Sigmoid colon (tissue), 7 donors: ENCODE measurements around the gene MYH9. TPM values are rescaled to one million over a fixed set of nuclear protein-coding genes. Genes with fewer than 3 reads are reported as not detected.
A peak's percentile ranks its signal among the peaks of the same experiment; 100 is the strongest.
"Not testable (repeated sequence)": the region's sequence is repeated elsewhere in the genome, so short reads cannot be mapped to it uniquely, and the experiment has no call there.

Experiments
- DNase-seq: peaks from one replicate; pipeline ENCODE4 v3.0.0-alpha.2; 2019
- H3K27ac ChIP-seq, 4 donors: fragments of 200-600 bp; sonication (generic); one replicate each; pipeline ENCODE4 v1.5.1; 2016 to 2019; ENCODE audit warnings: mild to moderate bottlenecking in 1 of 4
- H3K27me3 ChIP-seq, 3 donors: fragments of 200-600 bp; sonication (generic); one replicate each; pipeline ENCODE4 v1.5.1; 2019; ENCODE audit warnings: mild to moderate bottlenecking in 1 of 3
- H3K36me3 ChIP-seq, 4 donors: fragments of 200-600 bp; sonication (generic); one replicate each; pipeline ENCODE4 v1.5.1; 2016 to 2019
- H3K4me1 ChIP-seq, 4 donors: fragments of 200-600 bp; sonication (generic); one replicate each; pipeline ENCODE4 v1.5.1; 2017 to 2019
- H3K4me3 ChIP-seq, 4 donors: fragments of 200-600 bp; sonication (generic); one replicate each; pipeline ENCODE4 v1.5.1; 2017 to 2019; ENCODE audit warnings: mild to moderate bottlenecking in 2 of 4, moderate library complexity in 1 of 4
- H3K9me3 ChIP-seq, 4 donors: fragments of 200-600 bp in 3 of 4; sonication (generic) in 3 of 4; one replicate each; pipeline versions ENCODE4 v1.5.1 to v1.6.1; 2013 to 2019
- EP300 ChIP-seq, 4 donors: sonication (generic); formaldehyde crosslinking; IDR thresholded peaks; one replicate each; pipeline ENCODE4 v1.6.1; 2017; ENCODE audit warnings: antibody characterized with exemption in 4 of 4
- POLR2A ChIP-seq, 2 donors: fragments of 450-650 bp; IDR thresholded peaks; one replicate each; pipeline ENCODE4 v1.6.1; 2016; ENCODE audit warnings: antibody characterized with exemption in 2 of 2, mild to moderate bottlenecking in 2 of 2, moderate library complexity in 2 of 2
- POLR2AphosphoS5 ChIP-seq, 4 donors: sonication (generic); formaldehyde crosslinking; IDR thresholded peaks; one replicate each; pipeline ENCODE4 v1.6.1; 2017; ENCODE audit warnings: antibody characterized with exemption in 4 of 4
- WGBS, 2 donors: extraction: QIAGEN DNeasy Blood & Tissue Kit; methylation state at CpG; one replicate each; pipeline ENCODE4 v1.1.7; 2013; 5-methylcytosine and 5-hydroxymethylcytosine counted together
- intact Hi-C: fragments of 100-400 bp; cut with DNase I; formaldehyde crosslinking; loops from one replicate; pipeline ENCODE4 v1.15.1; 2023
- polyA plus RNA-seq, 3 donors: library from polyadenylated mRNA; stranded (reverse); fragments of 200-250 nt; gene quantifications; one replicate each; pipeline ENCODE4 v1.2.3, GENCODE V29; 2013
- total RNA-seq, 4 donors: library from RNA; depleted of rRNA; stranded (reverse); fragments of >200 nt; gene quantifications; one replicate each; pipeline ENCODE4 v1.1.0, GENCODE V29; 2016
- TF ChIP-seq, protein P1 (sequence below), 4 experiments: fragments of 450-650 bp in 3 of 4; fragments of 200-600 bp in 1 of 4; IDR thresholded peaks; one replicate each; pipeline ENCODE4 v1.5.1; 2016 to 2019; ENCODE audit warnings: antibody characterized with exemption in 4 of 4, mild to moderate bottlenecking in 3 of 4, moderate library complexity in 2 of 4
- donor health status: healthy with polysubstance abuse.
- donor health status: Bipolar disorder and iron deficiency.
- donor health status: healthy.

Gene MYH9
- total and polyA plus RNA-seq, 7 donors = 63.7 to 307 (median 182) TPM

DNA sequence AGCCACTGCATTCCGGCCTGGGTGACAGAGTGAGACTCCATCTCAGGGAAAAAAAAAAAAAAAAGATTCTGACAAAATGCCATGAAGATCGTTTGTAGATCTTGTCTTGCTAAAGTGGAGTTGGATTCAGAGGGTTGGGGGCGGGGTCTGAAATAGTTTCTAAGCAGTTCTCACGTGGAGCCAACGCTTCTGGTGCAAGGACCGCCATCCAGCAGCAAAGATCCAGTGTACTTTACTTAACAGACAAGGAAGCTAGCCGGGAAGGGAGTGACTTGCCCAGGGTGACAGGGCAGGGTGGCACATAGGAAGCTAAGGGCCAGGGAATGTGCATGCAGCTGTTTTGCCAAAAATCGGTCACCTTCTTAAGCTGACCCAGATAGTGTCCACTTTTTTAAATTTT lies 107.4 kb downstream of the MYH9 start:
- intact Hi-C loops = no loop called here

DNA sequence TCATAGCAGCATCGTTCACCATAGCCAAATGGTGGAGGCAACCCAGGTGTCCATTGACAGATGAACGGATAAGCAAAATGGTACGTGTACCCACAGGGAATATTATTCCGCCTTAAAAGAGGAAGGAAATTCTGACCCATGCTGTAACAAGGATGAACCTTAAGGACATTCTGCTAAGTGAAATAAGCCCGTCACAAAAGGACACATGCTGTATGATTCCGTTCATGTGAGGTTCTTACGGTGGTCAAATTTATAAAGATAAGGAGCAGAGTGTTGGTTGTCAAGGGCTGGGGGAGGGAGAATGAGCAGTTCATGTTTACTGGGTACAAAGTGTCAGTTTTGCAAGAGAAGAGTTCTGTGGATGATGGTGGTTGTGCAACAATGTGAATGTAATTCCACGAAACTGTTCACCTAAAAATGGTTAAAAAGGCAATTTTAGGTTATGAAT lies 108.5 kb downstream of the MYH9 start:
- DNase-seq = no peak
- TF ChIP-seq POLR2AphosphoS5 (IDR thresholded peaks at IDR 0.05) = peak in 2 of 4 donors; percentile 47 to 60
- TF ChIP-seq, protein P1, sequence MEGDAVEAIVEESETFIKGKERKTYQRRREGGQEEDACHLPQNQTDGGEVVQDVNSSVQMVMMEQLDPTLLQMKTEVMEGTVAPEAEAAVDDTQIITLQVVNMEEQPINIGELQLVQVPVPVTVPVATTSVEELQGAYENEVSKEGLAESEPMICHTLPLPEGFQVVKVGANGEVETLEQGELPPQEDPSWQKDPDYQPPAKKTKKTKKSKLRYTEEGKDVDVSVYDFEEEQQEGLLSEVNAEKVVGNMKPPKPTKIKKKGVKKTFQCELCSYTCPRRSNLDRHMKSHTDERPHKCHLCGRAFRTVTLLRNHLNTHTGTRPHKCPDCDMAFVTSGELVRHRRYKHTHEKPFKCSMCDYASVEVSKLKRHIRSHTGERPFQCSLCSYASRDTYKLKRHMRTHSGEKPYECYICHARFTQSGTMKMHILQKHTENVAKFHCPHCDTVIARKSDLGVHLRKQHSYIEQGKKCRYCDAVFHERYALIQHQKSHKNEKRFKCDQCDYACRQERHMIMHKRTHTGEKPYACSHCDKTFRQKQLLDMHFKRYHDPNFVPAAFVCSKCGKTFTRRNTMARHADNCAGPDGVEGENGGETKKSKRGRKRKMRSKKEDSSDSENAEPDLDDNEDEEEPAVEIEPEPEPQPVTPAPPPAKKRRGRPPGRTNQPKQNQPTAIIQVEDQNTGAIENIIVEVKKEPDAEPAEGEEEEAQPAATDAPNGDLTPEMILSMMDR (IDR thresholded peaks at IDR 0.05) = no peak
- H3K27me3 ChIP-seq = no peaks in the 10 kb centered on the region
- WGBS, 2 donors = 82 to 84% methylated on average over 8 of the region's 8 CpGs
- intact Hi-C loops = loop anchor here (2.0 to 5.0 kb wide), 2 partner anchors 84 to 132 kb away; no protein-coding TSS in a partner anchor
- no peaks in the 10 kb centered on the region for H3K9me3 ChIP-seq
- peaks cover 23 to 39% (median 36%) of the 10 kb centered on the region in 4 donors for H3K36me3 ChIP-seq
- peaks cover 0 to 29% (median 6%) of the 10 kb centered on the region in 4 donors for H3K4me1 ChIP-seq
- peak overlapping the region; percentile 39 to 64 (median 54) for H3K27ac ChIP-seq
- no peak overlapping the region for H3K4me3 ChIP-seq

More for the DNA sequence above, 107.4 kb downstream of the MYH9 start:
- 67 to 69% methylated on average over 8 of the region's 8 CpGs for WGBS, 2 donors
- TF ChIP-seq, protein P1 (IDR thresholded peaks at IDR 0.05) = no peak
- peak in 3 of 4 donors; percentile 10 to 17 (median 14) for TF ChIP-seq POLR2AphosphoS5 (IDR thresholded peaks at IDR 0.05)
- TF ChIP-seq POLR2A (IDR thresholded peaks at IDR 0.05) = no peak
- no peak for TF ChIP-seq EP300 (IDR thresholded peaks at IDR 0.05)
- H3K27ac ChIP-seq = peak overlapping the region; percentile 34 to 64 (median 54)
- H3K4me3 ChIP-seq = no peak overlapping the region
- H3K36me3 ChIP-seq = peaks cover 34 to 50% (median 47%) of the 10 kb centered on the region in 4 donors
- no peaks in the 10 kb centered on the region for H3K27me3 ChIP-seq
- H3K9me3 ChIP-seq = no peaks in the 10 kb centered on the region
- peaks cover 0 to 36% (median 9%) of the 10 kb centered on the region in 4 donors for H3K4me1 ChIP-seq
- DNase-seq = peak; percentile 83

DNA sequence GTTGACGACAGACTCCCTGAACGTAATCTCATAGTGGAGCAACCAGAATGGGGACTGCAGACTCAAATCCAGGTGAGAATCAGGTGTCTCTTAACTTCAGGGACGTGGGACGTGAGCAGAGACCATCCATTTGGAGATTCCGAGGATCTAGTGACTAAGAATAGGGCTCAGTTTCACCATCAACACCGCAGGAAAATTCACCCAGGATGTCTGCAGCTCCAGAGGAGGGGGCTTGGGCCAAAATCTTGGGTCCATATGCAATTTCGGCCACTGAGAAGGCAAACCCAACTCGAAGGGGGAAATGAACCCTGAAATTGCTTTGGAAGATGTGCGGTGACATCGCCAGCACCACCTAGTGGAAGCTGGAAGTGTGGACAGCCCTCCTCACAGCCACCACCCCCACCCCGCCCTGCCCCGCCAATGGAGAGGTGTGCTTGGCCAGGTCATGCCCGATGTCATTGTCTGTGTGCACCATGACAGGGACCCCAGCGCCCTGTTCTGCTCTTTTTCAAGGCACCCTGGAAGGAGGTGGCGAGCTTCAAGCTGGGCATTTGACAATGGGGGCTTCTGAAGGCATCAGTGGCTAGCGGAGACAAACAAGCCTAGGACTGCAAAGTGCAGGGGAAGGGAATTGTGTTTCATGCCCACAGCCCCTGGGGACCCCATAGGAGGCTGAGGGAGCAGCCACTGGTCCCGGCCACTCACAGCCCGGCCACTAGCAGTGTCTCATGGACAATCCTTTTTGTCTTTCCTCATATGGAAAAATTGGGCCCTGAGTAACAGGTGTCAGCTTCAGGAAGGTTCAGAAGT lies 110.1 kb downstream of the MYH9 start:
- intact Hi-C loops = loop anchor here (2.0 to 5.0 kb wide), 3 partner anchors 39 to 130 kb away; partner anchors contain the start of gene APOL2
- Histone ChIP-seq H3K9me3 (no peaks in the 10 kb centered on the region), H3K4me3 (no peak overlapping the region), H3K36me3 (peaks cover 11 to 24% (median 20%) of the 10 kb centered on the region in 4 donors), H3K27me3 (no peaks in the 10 kb centered on the region), H3K4me1 (peaks cover 0 to 29% (median 6%) of the 10 kb centered on the region in 4 donors), H3K27ac (peak overlapping the region; percentile 48 to 64 (median 54))
- WGBS, 2 donors = 23 to 35% methylated on average over 18 of the region's 18 CpGs
- TF ChIP-seq, protein P1 (IDR thresholded peaks at IDR 0.05) = peak; percentile 70 to 77 (median 75)
- TF ChIP-seq POLR2AphosphoS5 (IDR thresholded peaks at IDR 0.05) (peak in 2 of 4 donors; percentile 68 to 71), POLR2A (IDR thresholded peaks at IDR 0.05) (no peak)
- DNase-seq = peak; percentile 81

DNA sequence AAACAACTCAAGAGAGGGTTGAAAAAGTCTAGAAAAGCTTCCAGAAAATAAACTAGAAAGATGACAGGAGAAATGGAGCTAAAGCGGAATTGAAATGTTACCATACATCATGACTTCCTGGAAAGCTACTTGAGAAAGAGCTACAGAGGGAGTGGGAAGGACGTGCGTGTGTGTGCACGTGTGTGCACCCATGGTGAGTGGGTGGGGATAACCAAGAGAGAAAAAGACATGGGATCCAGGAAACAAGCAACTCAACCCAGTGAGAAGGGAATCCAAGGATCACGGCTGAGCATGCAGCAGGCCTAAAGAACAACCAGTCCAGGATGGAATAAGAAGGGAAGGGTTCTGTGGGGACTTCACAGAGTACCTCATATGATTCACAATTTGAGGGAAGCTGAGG lies 113.2 kb downstream of the MYH9 start:
- DNase-seq = peak; percentile 12
- no peaks in the 10 kb centered on the region for H3K9me3 ChIP-seq
- H3K4me3 ChIP-seq = no peak overlapping the region
- H3K4me1 ChIP-seq = peaks cover 0 to 9% (median 6%) of the 10 kb centered on the region in 4 donors
- intact Hi-C loops = no loop called here
- 79 to 85% methylated on average over 5 of the region's 5 CpGs for WGBS, 2 donors
- no peak overlapping the region for H3K27ac ChIP-seq
- TF ChIP-seq, protein P1 (IDR thresholded peaks at IDR 0.05) = no peak
- TF ChIP-seq EP300 (IDR thresholded peaks at IDR 0.05) (no peak), POLR2A (IDR thresholded peaks at IDR 0.05) (no peak), POLR2AphosphoS5 (IDR thresholded peaks at IDR 0.05) (no peak)
- H3K36me3 ChIP-seq = peaks cover 0 to 2% (median 0%) of the 10 kb centered on the region in 4 donors
- H3K27me3 ChIP-seq = no peaks in the 10 kb centered on the region

DNA sequence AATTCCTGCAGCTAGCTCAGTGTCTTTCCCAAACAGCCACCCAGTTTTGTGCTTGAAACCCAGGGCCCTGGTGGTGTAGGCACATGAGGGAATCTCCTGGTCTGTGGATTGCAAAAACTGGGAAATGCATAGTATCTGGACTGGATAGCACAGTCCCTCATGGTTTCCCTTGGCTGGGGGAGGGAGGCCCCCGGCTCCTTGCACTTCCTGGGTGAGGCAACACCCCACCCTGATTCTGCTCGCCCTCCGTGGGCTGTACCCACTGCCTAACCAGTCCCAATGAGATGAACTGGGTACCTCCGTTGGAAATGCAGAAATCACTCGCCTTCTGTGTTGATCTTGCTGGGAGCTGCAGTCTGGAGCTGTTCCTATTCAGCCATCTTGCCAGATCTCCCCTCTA lies 115.8 kb downstream of the MYH9 start:
- intact Hi-C loops = not testable (repeated sequence)

DNA sequence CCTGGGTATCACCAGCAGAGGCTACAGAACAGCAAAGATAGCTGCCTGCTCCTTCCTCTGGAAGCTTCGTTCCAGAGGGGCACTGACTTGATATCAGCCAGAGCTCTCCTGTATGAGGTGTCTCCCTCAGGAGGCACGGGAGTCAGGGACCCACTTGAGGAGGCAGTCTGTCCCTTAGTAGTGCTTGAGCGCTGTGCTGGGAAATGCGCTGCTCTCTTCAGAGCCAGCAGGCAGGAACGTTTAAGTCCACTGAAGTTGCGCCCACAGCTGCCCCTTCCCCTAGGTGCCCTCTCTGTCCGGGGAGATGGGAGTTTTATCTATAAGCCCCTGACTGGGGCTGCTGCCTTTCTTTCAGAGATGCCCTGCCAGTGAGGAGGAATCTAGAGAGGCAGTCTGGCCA lies 116.5 kb downstream of the MYH9 start:
- WGBS, 2 donors = 87 to 88% methylated on average over 7 of the region's 7 CpGs
- H3K9me3 ChIP-seq, H3K36me3 ChIP-seq, H3K4me3 ChIP-seq, intact Hi-C loops, DNase-seq, H3K27ac ChIP-seq, H3K27me3 ChIP-seq, H3K4me1 ChIP-seq: not testable (repeated sequence)

More for the DNA sequence above, 115.8 kb downstream of the MYH9 start:
- not testable (repeated sequence) for H3K36me3 ChIP-seq, H3K9me3 ChIP-seq, H3K27ac ChIP-seq, DNase-seq, H3K4me3 ChIP-seq, H3K27me3 ChIP-seq, H3K4me1 ChIP-seq
- WGBS, 2 donors = 80 to 86% methylated on average over 5 of the region's 5 CpGs
